Endothelial cell of umbilical vein (primary cell): ENCODE measurements around the gene MRGPRG.

Experiments
- CTCF ChIP-seq, 2 donors: IDR thresholded peaks; 1 replicate in 1 of 2; 2 replicates in 1 of 2; pipeline ENCODE4 v1.5.1; 2011; ENCODE audit warnings: low read length in 2 of 2, mild to moderate bottlenecking in 2 of 2, moderate library complexity in 2 of 2, control low read depth in 1 of 2, inconsistent platforms in 1 of 2, low read depth in 1 of 2; ENCODE audit not compliant: insufficient read depth in 1 of 2; ENCODE audit errors: extremely low read depth in 1 of 2
- EZH2 ChIP-seq: IDR thresholded peaks from 2 replicates; pipeline ENCODE4 v1.6.1; 2012; ENCODE audit warnings: borderline replicate concordance, low read depth, mild to moderate bottlenecking, moderate library complexity, low read length, inconsistent platforms; ENCODE audit not compliant: severe bottlenecking
- FOS ChIP-seq: IDR thresholded peaks from 2 replicates; pipeline ENCODE4 v1.6.1; 2011; ENCODE audit warnings: mild to moderate bottlenecking, low read length, moderate library complexity, borderline replicate concordance; ENCODE audit not compliant: insufficient read depth
- JUN ChIP-seq: IDR thresholded peaks from 2 replicates; pipeline ENCODE4 v1.6.1; 2011; ENCODE audit warnings: borderline replicate concordance, low read depth; ENCODE audit not compliant: insufficient read length, insufficient read depth
- MAX ChIP-seq: IDR thresholded peaks from 2 replicates; pipeline ENCODE4 v1.6.1; 2011; ENCODE audit not compliant: insufficient read depth, insufficient read length
- MYC ChIP-seq: IDR thresholded peaks from one replicate; pipeline ENCODE4 v1.6.1; 2011; ENCODE audit warnings: mild to moderate bottlenecking, low read depth, low read length
- POLR2A ChIP-seq: IDR thresholded peaks from 2 replicates; pipeline ENCODE4 v1.6.1; 2012; ENCODE audit warnings: low read depth, mild to moderate bottlenecking, control low read depth, low read length
- POLR2AphosphoS5 ChIP-seq: IDR thresholded peaks from 2 replicates; pipeline ENCODE4 v1.6.1; 2012; ENCODE audit warnings: low read depth, mild to moderate bottlenecking, control low read depth, low read length, moderate library complexity; ENCODE audit not compliant: insufficient read depth

- TF ChIP-seq POLR2A (no peak), EZH2 (no peak), CTCF (IDR thresholded peaks at IDR 0.05; ENCODE audit: extremely low read depth in 1 of 2, insufficient read depth in 1 of 2, low read depth in 1 of 2, low read length in 2 of 2) (no peak), JUN (no peak), POLR2AphosphoS5 (no peak), MYC (no peak), FOS (no peak), MAX (no peak)
Observed at GRCh38 chr11:3182462-3182852, 36.2 kb downstream of the MRGPRG start.
